ENCODE measurements around the gene ATL2.
"Not testable (repeated sequence)": the region's sequence is repeated elsewhere in the genome, so short reads cannot be mapped to it uniquely, and the experiment has no call there.

Gene ATL2

DNA sequence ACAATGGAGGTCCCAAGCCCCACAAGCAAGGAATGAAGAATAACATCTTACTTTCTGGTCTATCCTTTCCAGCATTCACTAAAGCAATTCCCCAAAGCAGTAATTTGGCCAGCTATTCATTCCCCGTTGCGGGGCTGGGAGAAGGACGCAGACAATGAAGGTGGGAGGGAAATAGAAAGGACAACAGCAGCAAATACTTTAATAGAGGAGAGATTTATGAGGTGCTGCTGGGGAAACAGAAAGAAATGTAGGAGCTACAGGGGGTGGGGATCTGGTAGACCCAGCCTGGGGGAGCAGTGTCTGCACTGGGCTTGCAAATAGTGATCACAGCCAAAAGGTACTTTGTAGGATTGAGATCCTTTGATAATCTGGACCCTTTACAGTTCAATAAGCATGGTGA is 13.9 kb upstream of the ATL2 start:
- no peak for DNase-seq (ENCODE audit: low read depth)

DNA sequence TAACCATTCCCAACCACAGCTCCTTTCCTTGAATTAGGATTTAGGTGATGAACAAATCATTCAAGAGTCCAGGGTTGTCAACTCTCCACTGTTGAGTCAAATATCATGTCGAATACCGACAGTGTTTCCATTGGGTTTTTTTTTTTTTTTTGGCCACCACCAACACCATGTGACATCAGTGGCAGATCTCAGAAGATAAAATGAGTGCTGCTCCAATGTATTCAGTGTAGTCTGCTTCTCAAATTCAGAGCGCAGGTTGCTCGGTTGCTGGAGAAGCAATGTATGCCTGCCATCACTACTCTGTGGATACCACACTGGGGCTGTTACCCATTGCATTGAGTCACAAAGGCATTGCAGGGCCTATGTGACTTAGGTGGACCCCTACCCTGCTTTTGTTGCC is 10.8 kb upstream of the ATL2 start:
- DNase-seq (ENCODE audit: low read depth): no peak

DNA sequence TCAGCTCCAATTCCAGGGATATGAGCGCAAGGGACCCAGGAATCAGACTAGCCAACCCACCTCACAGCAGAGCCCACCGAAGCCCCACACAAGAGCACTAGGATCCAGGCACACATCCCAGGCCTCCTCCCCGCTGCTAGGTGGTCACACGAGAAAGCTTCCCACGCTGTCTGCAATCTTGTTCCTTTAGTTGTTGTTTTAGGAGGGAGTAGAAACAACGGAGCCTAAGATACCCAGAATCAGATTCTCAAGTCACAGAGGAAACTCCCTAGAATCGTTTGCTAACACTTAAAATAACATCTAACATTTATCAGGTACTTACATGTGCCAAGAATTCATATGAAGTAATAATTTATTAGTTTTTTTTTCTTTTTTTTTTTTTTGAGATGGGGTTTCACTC is 9.7 kb upstream of the ATL2 start:
- no peak for DNase-seq (ENCODE audit: low read depth)

DNA sequence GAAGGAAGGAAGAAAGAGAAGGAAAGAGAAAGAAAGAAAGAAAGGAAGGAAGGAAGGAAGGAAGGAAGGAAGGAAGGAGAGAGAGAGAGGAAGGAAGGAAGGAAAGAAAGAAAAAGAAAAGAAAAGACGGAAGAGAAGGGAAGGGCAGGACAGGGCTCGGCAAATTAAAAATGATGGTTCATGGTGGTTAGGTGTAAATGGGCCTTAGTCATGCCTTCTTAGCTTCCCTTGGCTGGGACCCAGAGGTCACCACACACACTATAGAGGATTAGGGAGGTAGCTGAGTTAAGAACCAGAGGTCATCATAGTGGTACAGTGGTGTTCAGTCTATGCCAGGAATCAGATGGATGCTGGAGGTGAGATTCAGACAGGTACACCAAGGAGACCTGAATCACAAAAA is 9.3 kb upstream of the ATL2 start:
- no peak for DNase-seq (ENCODE audit: low read depth)

DNA sequence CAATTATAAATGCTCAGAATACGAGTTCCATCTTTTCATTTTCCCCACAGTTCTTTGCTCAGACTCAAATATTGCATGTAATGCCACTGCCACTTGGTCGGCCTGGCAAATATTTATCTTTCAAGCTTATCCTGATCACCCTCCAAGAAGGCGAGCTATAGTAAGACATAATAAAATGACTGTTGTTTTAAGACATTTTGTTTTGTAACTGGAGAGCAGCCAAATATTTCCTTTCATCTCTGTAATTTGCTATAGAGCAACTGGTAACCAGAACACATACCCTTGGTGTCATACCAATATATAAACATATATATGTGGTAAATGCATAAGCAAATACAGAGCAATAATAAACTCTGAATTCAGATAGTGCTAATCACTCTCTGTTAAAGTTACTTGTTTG is 7.3 kb upstream of the ATL2 start:
- no peak for DNase-seq (ENCODE audit: low read depth)

DNA sequence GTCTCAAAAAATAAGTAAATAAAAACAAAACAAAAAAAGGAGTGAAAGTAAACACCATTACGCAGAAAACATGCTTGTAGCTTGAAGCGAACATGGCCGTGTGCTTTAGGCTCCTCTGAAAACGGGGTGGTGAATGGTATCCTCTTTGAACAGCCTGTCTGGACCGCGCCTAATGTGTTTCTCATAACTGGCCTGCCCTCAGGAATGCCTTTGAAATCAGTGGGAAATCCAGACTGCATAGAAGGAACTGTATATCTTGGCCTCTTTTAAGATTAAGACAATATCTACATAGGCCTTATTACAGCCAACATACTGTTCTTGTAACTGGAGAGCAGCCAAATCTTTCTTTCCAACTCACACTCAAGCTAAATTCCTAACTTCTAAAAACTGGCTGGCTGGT is 6.7 kb upstream of the ATL2 start:
- DNase-seq (ENCODE audit: low read depth): not testable (repeated sequence)

DNA sequence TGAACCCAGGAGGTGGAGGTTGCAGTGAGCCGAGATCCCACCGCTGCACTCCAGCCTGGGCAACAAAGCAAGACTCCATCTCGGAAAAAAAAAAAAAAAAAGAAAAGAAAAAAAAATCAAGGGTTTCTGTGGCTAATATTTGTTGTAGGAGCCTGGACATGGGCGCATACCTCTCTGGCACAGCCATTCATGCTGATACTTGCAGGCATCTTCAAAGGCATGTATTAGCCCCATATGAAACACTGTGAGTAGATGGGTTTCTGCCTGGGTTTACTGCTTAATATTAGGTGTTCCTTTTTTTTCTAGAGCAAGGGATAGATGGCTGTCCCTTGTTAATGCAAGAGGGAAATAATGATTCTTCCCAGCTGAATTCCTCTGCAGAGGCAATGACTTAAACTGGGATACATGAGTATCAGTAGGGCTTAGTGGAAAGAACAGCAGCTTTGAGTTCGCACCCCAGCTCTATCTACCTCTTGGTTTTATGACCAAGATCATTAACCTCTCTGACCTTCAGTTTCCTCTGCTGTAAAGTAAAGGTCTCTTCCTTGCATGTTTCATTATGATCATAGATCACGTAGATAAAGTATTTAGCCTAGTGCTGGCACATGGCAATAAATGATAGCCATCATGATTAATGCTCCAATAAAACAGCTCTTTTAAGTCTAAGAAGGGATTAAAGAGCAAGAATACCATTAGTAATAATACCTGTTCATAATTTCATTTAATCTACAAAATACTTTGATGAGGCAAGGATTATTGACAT is 4.5 kb upstream of the ATL2 start:
- DNase-seq (ENCODE audit: low read depth): no peak

DNA sequence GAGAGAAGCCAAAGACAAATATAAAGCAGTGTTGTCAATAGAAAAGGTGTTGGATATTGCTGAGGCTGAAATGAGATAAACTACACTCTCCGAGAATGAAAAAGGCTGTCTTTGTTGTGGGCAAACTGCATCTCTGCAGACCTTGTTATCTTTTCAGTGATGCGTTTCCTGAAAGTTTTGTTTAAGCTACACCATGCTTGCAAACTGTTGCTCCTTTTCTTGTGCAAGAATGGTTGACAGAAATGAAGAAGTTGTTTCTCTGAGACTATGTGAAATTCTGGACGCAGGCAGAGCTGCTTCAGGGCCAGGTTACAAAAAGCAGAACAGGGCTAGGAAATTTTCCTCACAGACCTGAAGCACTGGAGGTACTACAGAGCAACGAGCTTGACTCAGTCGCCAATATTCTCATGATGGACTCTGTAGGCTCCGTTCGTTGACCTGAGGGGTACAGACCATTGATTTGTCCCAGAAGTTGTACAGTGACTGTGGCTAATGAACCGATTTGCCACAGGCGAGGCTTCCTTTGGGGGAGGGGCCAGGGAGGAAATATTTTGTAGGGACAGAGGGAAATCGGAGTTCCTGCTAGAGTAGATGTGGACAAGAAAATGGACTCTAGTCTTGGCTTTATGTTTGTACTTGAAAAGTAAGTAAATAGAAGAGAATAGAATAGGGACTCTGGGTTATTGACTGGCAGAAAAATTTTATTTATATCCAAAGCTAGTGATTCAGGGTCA is 3.5 kb upstream of the ATL2 start:
- DNase-seq (ENCODE audit: low read depth): no peak

DNA sequence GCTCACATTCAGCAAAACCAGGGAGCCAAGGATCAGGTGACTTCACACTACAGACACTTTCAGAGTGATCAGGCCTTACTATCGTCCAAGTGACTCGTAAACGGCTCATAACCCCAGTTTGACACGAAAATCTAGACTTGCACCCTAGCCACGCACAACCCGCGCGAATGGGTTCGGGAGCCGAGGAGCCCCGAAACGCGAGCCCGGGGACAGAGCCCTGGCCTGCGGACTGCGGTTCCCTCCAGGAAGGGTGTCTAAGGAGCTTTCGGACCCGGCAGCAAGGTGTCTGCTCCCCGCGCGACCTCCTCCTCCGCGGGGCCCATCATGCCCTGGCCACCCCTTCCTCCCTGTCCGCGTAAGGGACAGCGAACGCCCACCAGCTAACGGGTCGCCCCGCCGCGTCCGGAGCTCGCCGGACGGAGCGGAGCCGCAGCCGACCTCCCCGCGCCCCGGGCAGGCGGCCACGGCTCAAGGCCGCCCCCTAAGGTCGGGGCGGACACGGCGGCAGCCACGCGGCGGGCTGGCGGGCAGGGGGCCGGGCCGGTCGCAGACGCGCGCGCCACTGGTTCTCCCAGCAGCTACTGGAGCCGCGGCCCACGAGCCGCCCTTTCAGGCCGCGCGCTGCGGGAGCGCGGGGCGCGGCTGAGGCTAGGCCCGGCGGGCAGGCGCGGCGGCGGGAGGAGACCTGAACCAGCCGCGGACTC is 575 bp downstream of the ATL2 start:
- peak; percentile 40 for DNase-seq (ENCODE audit: low read depth)

DNA sequence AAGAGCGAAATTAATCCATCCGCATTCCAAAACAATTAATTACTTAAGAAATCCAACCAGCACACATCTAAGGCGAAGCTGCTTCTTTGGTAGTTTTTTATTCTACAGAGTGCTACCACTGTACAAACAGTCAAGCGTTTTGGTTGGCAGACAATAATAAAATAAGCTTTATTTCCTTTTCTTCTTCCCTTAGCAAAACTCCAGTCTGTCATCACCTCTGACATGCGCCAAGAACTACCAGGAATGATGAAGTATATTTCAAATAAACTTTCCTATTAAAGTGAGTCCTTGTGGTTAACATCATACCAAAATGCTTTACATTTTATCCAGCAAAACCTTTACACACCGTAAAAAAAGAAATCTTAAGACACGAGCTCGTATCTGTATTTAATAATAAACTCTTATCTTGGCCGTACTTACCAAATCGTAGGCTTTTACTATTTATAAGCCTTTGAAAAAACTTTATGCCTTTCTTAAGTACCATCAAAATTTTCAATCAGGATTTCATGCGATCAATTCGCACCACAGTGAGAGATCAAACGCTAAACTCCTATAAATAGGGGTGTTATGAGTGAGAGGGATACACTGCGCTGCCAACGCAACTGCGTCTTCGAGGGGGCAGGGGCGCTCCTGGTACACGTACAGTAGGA is 1.3 kb downstream of the ATL2 start:
- DNase-seq (ENCODE audit: low read depth): peak; percentile 25

DNA sequence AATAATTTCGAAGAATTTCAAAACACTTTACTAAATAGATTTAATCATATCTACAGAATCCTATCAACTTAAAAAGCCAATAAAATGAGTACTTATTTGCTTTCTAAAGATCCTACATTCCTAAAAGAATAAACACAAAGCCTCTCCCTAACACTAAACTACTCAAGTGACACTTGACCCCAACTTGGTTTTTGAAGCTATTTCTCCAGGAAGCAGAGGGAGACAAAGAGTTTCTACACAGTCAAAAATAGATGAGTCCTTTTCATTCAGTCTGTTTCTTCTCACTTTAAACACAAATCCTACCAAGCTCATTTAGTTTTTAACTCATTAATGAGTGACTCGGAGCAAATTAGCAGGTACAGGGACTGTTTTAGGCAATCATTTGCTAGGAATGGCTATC is 2.1 kb downstream of the ATL2 start:
- no peak for DNase-seq (ENCODE audit: low read depth)

DNA sequence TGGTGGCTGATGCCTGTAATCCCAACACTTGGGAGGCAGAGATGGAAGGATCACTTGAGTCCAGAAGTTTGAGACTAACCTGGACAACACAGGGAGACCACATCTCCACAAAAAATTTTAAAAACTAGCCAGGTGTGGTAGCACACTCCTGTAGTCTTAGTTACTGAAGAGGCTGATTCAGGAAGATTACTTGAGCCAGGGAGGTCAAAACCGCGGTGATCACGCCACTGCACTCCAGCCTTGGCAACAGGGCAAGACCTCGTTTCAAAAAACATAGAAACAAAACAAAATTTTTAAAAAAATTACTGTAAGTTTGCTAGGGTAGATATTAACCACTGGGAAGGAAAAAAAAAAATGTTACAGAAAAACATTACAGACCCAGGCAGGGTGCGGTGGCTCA is 5.8 kb downstream of the ATL2 start:
- DNase-seq (ENCODE audit: low read depth): no peak

DNA sequence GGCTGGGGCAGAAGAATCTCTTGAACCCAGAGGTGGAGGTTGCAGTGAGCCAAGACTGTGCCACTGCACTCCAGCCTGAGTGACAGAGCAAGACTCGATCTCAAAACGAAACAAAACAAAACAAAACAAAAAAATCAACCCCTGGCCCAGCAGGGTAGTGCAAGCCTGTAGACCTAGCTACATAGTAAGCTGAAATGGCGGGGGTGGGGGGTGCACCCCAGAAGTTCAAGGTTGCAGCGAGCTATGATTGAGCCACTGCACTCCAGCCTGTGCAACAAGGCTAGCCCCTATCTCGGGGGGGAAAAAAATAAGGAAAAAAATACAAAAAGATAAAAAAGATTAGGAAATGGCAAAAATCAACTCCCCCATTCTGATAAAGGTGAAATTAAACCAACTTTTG is 6.4 kb downstream of the ATL2 start:
- no peak for DNase-seq (ENCODE audit: low read depth)

DNA sequence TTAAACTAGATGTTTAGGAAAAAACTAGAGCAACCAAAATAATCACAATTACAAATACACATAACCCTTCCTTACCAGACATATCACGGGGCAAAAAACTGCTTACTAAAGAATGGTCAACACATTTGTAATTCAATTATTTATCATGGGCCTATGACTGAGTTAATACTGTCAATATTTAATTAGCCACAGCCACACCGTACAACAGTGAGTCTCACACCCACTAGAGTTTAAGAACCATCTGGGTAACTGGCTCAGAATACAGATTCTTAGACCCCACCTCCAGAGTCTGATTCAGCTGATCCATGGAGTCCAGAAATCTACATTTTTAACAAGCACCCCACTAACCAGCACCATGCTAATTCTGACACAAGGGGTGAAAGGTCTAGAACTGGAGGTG is 14.8 kb downstream of the ATL2 start:
- no peak for DNase-seq (ENCODE audit: low read depth)

DNA sequence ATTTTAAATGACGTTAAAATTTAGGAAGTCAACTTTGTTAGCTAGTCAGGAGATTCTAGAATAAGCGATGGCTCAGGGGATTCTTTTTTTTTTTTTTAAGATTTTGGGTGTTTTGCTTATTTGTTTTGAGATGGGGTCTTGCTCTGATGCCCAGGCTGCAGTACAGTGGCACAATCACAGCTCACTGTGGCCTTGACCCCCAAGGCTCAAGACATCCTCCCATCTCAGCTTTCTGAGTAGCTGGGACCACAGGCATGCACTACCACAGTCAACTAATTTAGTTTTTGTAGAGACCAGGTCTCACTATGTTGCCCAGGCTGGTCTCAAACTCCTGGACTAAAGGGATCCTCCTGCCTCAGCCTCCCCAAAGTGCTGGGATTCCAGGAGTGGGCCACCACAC is 16.9 kb downstream of the ATL2 start:
- DNase-seq (ENCODE audit: low read depth): no peak

DNA sequence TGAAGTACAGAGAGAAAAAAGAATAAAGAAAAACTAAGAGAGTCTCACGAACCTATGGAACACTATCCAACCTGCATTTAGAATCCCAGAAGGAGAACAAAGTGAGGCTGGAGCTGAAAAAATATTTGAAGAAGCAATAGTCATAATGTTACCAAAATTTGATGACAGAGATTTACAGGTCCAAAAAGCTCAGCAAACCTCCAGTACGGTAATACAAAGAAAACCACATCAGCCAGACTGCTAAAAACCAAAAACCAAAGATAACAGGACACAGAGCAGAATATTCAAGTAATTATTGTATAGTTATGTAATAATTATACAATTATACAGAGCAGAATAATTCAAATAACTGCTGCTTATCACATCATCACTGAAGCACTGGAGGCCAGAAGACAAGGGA is 23.7 kb downstream of the ATL2 start:
- no peak for DNase-seq (ENCODE audit: low read depth)

DNA sequence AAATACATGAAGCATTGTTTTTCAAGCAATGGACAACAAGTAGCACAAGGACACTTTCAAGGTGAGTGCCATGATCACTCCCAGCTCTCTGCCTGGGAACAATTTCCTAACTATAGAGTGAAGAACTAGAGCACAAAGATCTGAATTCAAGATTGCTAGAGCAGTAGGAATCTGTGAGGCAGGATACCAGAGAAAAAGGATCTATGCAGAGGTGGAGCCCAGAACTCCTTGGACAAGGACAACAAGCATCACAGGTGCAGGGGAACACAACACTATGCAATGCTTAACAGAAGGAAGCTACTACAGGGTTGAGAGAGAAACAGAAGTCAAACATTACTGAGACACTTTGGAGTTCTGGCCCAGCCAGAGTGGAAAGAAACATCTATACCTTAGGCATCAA is 24.7 kb downstream of the ATL2 start:
- no peak for DNase-seq (ENCODE audit: low read depth)

DNA sequence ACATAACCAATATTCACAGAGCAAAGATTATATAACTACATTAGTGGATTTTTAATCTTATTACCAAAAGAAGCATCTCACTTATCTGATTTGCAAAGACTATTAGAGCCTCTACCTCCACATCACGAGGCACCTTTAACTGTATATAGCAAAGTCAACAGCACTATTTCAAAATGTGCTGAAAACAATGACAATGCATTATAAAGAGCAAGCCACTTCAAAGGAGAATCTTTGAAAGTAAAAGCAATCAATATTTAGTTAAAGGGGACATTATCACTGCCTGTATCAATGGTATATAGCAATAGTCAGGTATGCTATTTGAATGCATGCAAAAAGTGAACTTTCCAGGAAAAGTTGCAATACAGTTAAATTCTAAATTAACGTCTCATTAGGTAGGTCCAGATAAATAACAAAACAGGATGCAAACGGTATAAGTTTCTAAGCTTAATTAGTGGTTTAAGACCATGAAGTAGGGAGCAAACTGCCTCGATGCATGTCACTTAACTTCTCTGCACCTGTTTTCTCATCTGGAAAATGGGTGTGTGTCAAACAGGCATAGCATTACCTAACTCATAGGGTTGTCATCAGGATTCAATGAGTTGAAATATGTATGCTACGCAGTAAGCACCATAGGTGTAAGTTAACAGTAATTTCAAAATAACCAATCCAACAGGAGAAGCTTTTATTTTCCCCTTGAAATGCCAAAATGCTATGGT is 31.6 kb downstream of the ATL2 start:
- no peak for DNase-seq (ENCODE audit: low read depth)

DNA sequence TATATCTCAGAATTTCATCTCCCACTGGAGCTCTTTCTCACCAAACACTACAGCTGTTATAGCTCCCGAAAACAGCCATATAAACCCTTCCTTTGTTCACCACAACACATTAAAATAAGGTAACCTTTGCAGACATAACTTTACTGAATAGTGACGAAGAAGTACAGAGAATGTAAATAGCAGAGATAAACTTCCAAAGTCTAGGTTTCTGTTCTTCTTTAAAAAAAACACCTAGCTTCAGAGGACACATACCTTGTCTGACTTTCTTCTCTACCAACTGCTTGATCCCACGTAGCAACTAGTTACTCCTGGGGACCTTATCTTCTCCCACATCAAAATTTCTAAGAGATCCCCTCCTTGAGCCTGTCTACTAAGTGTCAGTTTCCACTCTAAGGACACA is 32.3 kb downstream of the ATL2 start:
- DNase-seq (ENCODE audit: low read depth): no peak

DNA sequence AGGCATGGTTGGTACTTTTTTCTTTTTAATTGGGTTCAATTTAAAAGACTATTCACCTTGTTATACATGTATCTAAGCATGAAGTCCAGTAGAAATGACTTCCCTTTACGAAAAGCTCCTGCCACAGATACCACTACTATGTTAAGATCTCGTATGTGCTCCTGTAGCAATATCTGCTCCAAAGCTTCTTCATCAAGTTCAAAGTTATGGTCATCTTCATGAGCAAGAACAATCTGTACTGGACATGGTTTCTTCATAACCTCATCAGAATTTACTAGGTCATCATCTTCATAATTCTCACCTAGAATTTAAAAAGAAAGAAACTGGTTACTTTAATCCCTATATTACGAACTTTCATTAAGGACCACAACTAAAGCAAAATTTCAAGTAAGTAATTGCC is 33.9 kb downstream of the ATL2 start:
- DNase-seq (ENCODE audit: low read depth): no peak

DNA sequence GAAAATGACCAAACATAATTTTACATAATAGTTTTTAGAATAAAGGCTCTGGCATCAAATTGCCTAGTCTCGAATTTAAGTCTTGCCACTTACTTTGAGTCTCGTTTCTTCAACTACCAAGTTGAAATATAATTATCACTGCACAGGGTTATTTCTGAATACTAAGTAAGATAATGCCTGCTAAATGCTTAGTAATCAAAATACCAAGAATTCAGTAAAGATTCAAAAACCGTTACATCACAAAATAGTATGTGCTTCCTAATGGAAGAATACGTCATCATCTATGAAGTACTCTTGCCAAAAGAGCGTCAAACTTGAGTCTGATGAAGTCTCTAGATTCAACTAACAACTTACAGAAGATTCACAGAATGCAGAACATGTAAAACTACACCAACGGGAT is 40.5 kb downstream of the ATL2 start:
- DNase-seq (ENCODE audit: low read depth): no peak

DNA sequence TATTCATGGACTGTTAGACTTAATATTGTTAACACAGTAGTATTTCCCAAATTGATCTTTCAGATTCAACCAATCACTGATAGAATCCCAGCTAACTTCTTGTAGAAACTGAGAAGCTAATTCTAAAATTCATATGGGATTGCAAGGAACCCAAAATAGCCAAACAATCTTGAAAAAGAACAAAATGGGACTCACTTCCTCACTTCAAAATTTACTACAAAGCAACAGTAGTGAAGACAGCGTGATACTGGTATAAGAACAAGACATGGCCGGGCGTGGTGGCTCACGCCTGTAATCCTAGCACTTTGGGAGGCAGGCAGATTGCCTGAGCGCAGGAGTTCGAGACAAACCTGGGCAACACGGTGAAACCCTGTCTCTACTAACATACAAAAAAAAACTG is 46.3 kb downstream of the ATL2 start:
- DNase-seq (ENCODE audit: low read depth): no peak
